ENCODE measurements around the gene TMEM271.

Gene TMEM271

GRCh38 chr4:616911-617643, 41.0 kb upstream of the TMEM271 start:
- ATAC-seq, result no peak
- TF ChIP-seq GLIS3 (CRISPR knock-in tag; IDR thresholded peaks at IDR 0.05) (no peak), PATZ1 (CRISPR knock-in tag; IDR thresholded peaks at IDR 0.05; ENCODE audit: borderline replicate concordance) (no peak), ZNF565 (CRISPR knock-in tag; conservative IDR thresholded peaks at IDR 0.05; ENCODE audit: low read depth) (no peak), ZC3H10 (CRISPR knock-in tag; IDR thresholded peaks at IDR 0.05) (no peak), ARNTL (CRISPR knock-in tag; IDR thresholded peaks at IDR 0.05; ENCODE audit: borderline replicate concordance, low read depth) (no peak), POU6F1 (CRISPR knock-in tag; IDR thresholded peaks at IDR 0.05; ENCODE audit: borderline replicate concordance, low read depth) (no peak), TSHZ2 (CRISPR knock-in tag; IDR thresholded peaks at IDR 0.05) (no peak), PPARA (CRISPR knock-in tag; IDR thresholded peaks at IDR 0.05; ENCODE audit: borderline replicate concordance) (no peak), CSDC2 (CRISPR knock-in tag; IDR thresholded peaks at IDR 0.05) (no peak), ZFP3 (CRISPR knock-in tag; IDR thresholded peaks at IDR 0.05) (no peak), BACH2 (CRISPR knock-in tag; IDR thresholded peaks at IDR 0.05; ENCODE audit: borderline replicate concordance) (no peak), ZNF8 (CRISPR knock-in tag; IDR thresholded peaks at IDR 0.05) (no peak), ZFP30 (CRISPR knock-in tag; IDR thresholded peaks at IDR 0.05) (no peak), ISL1 (CRISPR knock-in tag; IDR thresholded peaks at IDR 0.05) (no peak)

- no peak for ATAC-seq
- no peak for TF ChIP-seq GLIS3 (CRISPR knock-in tag; IDR thresholded peaks at IDR 0.05)
- no peak for TF ChIP-seq CREB5 (CRISPR knock-in tag; IDR thresholded peaks at IDR 0.05; ENCODE audit: low read depth)
- TF ChIP-seq BACH2 (CRISPR knock-in tag; IDR thresholded peaks at IDR 0.05; ENCODE audit: borderline replicate concordance), result no peak
- TF ChIP-seq CSRNP3 (CRISPR knock-in tag; IDR thresholded peaks at IDR 0.05), result no peak
- TF ChIP-seq ZFP3 (CRISPR knock-in tag; IDR thresholded peaks at IDR 0.05), result no peak
- no peak for TF ChIP-seq POU6F1 (CRISPR knock-in tag; IDR thresholded peaks at IDR 0.05; ENCODE audit: borderline replicate concordance, low read depth)
- no peak for TF ChIP-seq ZNF8 (CRISPR knock-in tag; IDR thresholded peaks at IDR 0.05)
- no peak for TF ChIP-seq ZFP30 (CRISPR knock-in tag; IDR thresholded peaks at IDR 0.05)
- TF ChIP-seq PPARA (CRISPR knock-in tag; IDR thresholded peaks at IDR 0.05; ENCODE audit: borderline replicate concordance), result no peak
- TF ChIP-seq ZNF70 (CRISPR knock-in tag; IDR thresholded peaks at IDR 0.05), result no peak
These were observed 40.0 kb upstream of the TMEM271 start for GRCh38 chr4:616091-616490.

GRCh38 chr4:613126-613525, 37.0 kb upstream of the TMEM271 start:
- no peak for ATAC-seq
- TF ChIP-seq OSR1 (CRISPR knock-in tag; IDR thresholded peaks at IDR 0.05) (no peak), BACH2 (CRISPR knock-in tag; IDR thresholded peaks at IDR 0.05; ENCODE audit: borderline replicate concordance) (no peak)

All from SK-N-SH treated with all-trans-retinoic acid at 6 μM for 48 hours (cell line).